Smooth muscle cell of bladder (primary cell): Measurements from ENCODE around the gene ATP8B1. TPM values are rescaled to one million over a fixed set of nuclear protein-coding genes. Genes with fewer than 3 reads are reported as not detected.

Source experiments
- total RNA-seq: library from RNA; depleted of rRNA; stranded (reverse); fragments of >200 nt; gene quantifications from 2 replicates; pipeline ENCODE4 v1.2.3, GENCODE V29; 2014

Gene ATP8B1
- 8.2 and 18.6 TPM in 2 replicates for total RNA-seq

GRCh38 chr18:57803103-57803969, at the start of gene ATP8B1:
Gene ATP8B1, minus strand, starts transcription at chr18:57803315. Its CDS starts 71,508 bp downstream, at chr18:57731807.

Other genes starting within 250 kb of the ATP8B1 start
- 30.9 and 36.2 TPM in 2 replicates for gene FECH, start 216.6 kb downstream of the ATP8B1 start, total RNA-seq
- gene NARS1, start 181.5 kb downstream of the ATP8B1 start, total RNA-seq = 193 and 197 TPM in 2 replicates
- 1.3 and 1.4 TPM in 2 replicates for gene NEDD4L, start 240.9 kb upstream of the ATP8B1 start, total RNA-seq